Type B pancreatic cell (in vitro differentiated cells): ENCODE results near the gene LACC1. TPM values are rescaled to one million over a fixed set of nuclear protein-coding genes. Genes with fewer than 3 reads are reported as not detected.

Experiments
- DNase-seq: peaks from one replicate; pipeline ENCODE4 v3.0.0; 2021; ENCODE audit warnings: mixed read lengths; ENCODE audit not compliant: unreplicated experiment; ENCODE audit errors: extremely low spot score
- H3K27ac Mint-ChIP-seq: 2 replicates; pipeline ENCODE4 v1.8.0; 2021; ENCODE audit warnings: mild to moderate bottlenecking, mixed read lengths
- H3K27me3 Mint-ChIP-seq: 2 replicates; pipeline ENCODE4 v1.8.0; 2021; ENCODE audit warnings: mixed read lengths
- H3K36me3 Mint-ChIP-seq: 2 replicates; pipeline ENCODE4 v1.8.0; 2021; ENCODE audit warnings: mixed read lengths
- H3K4me1 Mint-ChIP-seq: one replicate; pipeline ENCODE4 v1.8.0; 2021; ENCODE audit warnings: mixed read lengths; ENCODE audit not compliant: unreplicated experiment
- H3K4me3 Mint-ChIP-seq: 2 replicates; pipeline ENCODE4 v1.8.0; 2021; ENCODE audit warnings: mild to moderate bottlenecking, mixed read lengths
- H3K9me3 Mint-ChIP-seq: 2 replicates; pipeline ENCODE4 v1.8.0; 2021; ENCODE audit warnings: mixed read lengths
- CTCF ChIP-seq: fragments of 200-600 bp; sonication (generic); conservative IDR thresholded peaks from 2 replicates; pipeline ENCODE4 v1.5.0; 2021; ENCODE audit warnings: antibody characterized with exemption, mild to moderate bottlenecking
- total RNA-seq: library from RNA; stranded (reverse); gene quantifications from 2 replicates; pipeline ENCODE4 v1.2.1, GENCODE V29; 2021; ENCODE audit warnings: low replicate concordance

Gene LACC1
- total RNA-seq, 1 donor from 2014 or later: 4.4 TPM

- Mint-ChIP-seq H3K27me3 (peaks cover 5% of the 10 kb centered on the region), H3K4me1 (peaks cover 7% of the 10 kb centered on the region), H3K36me3 (no peaks in the 10 kb centered on the region), H3K27ac (no peak overlapping the region), H3K4me3 (no peak overlapping the region), H3K9me3 (no peaks in the 10 kb centered on the region)
- DNase-seq: no peak
- no peak for TF ChIP-seq CTCF
Observed at GRCh38 chr13:43916828-43917227, 37.1 kb downstream of the LACC1 start.

- no peak for DNase-seq
- no peaks in the 10 kb centered on the region for H3K9me3 Mint-ChIP-seq
- no peak overlapping the region for H3K27ac Mint-ChIP-seq
- TF ChIP-seq CTCF: no peak
- no peaks in the 10 kb centered on the region for H3K4me1 Mint-ChIP-seq
- H3K27me3 Mint-ChIP-seq: no peaks in the 10 kb centered on the region
- H3K4me3 Mint-ChIP-seq: no peak overlapping the region
- no peaks in the 10 kb centered on the region for H3K36me3 Mint-ChIP-seq
Observed at GRCh38 chr13:43918636-43919035, 38.9 kb downstream of the LACC1 start.

GRCh38 chr13:43920965-43921674 lies 41.4 kb downstream of the LACC1 start:
- H3K4me1 Mint-ChIP-seq: no peaks in the 10 kb centered on the region
- H3K4me3 Mint-ChIP-seq: no peak overlapping the region
- H3K27ac Mint-ChIP-seq: no peak overlapping the region
- TF ChIP-seq CTCF: no peak
- no peak for DNase-seq
- H3K9me3 Mint-ChIP-seq: no peaks in the 10 kb centered on the region
- no peaks in the 10 kb centered on the region for H3K36me3 Mint-ChIP-seq
- no peaks in the 10 kb centered on the region for H3K27me3 Mint-ChIP-seq

- H3K36me3 Mint-ChIP-seq: no peaks in the 10 kb centered on the region
- H3K27ac Mint-ChIP-seq: no peak overlapping the region
Observed at GRCh38 chr13:43924549-43925245, 45.0 kb downstream of the LACC1 start.

GRCh38 chr13:43929947-43930346 lies 50.2 kb downstream of the LACC1 start:
- no peak for DNase-seq
- Mint-ChIP-seq H3K27me3 (no peaks in the 10 kb centered on the region), H3K4me3 (no peak overlapping the region), H3K9me3 (no peaks in the 10 kb centered on the region), H3K27ac (no peak overlapping the region), H3K36me3 (no peaks in the 10 kb centered on the region), H3K4me1 (no peaks in the 10 kb centered on the region)
- no peak for TF ChIP-seq CTCF

More at GRCh38 chr13:43924549-43925245, 45.0 kb downstream of the LACC1 start:
- H3K9me3 Mint-ChIP-seq: no peaks in the 10 kb centered on the region
- H3K27me3 Mint-ChIP-seq: no peaks in the 10 kb centered on the region
- H3K4me1 Mint-ChIP-seq: no peaks in the 10 kb centered on the region
- no peak overlapping the region for H3K4me3 Mint-ChIP-seq
- TF ChIP-seq CTCF: no peak
- DNase-seq: no peak
